Adrenal gland (tissue), 5 donors: ENCODE measurements around the gene SEC24C.
A peak's percentile ranks its signal among the peaks of the same experiment; 100 is the strongest.

Experiments
- POLR2A ChIP-seq, 2 donors: fragments of 450-650 bp; IDR thresholded peaks; one replicate each; pipeline ENCODE4 v1.6.1; 2017; ENCODE audit warnings: antibody characterized with exemption in 2 of 2, mild to moderate bottlenecking in 2 of 2, moderate library complexity in 1 of 2
- TF ChIP-seq, protein P1 (sequence below), 6 experiments: fragments of 450-650 bp in 4 of 6; fragments of 200-600 bp in 2 of 6; sonication (generic) in 1 of 6; IDR thresholded peaks; 1 replicate in 5 of 6; 2 replicates in 1 of 6; pipeline versions ENCODE4 v1.5.1 to v1.8.0; 2016 to 2021; ENCODE audit warnings: antibody characterized with exemption in 6 of 6, mild to moderate bottlenecking in 2 of 6, moderate library complexity in 1 of 6
- donor health status: DM: no; HTN: no; CAD: no.

DNA sequence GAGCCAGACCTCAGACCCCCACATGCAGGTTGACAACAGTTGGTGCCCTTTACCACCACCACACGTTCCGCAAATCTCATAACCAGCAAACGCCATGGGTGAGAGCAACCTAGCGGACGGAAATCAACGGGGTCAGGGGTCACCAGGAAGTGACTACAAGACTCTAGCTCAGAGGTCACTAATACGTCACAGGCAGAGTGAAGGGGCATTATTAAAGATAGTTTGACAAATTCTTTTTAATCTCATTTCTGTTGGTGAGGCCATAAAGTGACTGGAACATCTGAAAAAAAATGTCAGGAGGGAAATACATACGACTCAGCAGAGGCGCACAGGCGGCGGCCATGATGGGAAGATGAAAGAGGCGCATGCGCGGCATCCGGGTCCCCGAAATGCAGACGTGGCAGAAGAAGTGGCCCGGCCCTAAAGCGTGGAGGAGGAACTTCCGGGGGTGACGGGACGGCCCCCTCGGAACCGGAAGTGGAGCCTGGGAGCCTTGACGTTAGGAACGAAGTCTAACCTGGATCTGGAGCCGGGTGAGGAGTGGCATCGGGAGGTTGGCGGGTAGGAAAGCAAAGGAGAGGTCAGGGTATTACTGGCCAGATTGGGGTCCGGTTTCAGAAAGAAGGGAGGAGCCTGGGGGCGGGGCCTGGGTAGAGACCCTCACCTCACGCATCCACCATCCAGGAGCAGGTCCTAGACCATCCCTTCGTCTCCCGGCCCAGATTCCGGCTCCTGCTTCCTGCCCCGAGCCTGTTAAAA lies at the start of gene SEC24C:
- TF ChIP-seq, protein P1, sequence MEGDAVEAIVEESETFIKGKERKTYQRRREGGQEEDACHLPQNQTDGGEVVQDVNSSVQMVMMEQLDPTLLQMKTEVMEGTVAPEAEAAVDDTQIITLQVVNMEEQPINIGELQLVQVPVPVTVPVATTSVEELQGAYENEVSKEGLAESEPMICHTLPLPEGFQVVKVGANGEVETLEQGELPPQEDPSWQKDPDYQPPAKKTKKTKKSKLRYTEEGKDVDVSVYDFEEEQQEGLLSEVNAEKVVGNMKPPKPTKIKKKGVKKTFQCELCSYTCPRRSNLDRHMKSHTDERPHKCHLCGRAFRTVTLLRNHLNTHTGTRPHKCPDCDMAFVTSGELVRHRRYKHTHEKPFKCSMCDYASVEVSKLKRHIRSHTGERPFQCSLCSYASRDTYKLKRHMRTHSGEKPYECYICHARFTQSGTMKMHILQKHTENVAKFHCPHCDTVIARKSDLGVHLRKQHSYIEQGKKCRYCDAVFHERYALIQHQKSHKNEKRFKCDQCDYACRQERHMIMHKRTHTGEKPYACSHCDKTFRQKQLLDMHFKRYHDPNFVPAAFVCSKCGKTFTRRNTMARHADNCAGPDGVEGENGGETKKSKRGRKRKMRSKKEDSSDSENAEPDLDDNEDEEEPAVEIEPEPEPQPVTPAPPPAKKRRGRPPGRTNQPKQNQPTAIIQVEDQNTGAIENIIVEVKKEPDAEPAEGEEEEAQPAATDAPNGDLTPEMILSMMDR (IDR thresholded peaks at IDR 0.05) = peak in 1 of 6 experiments; percentile 16
- TF ChIP-seq POLR2A (IDR thresholded peaks at IDR 0.05) = peak; percentile 37 to 63
